ENCODE results near the gene ETV6. TPM values are rescaled to one million over a fixed set of nuclear protein-coding genes. Genes with fewer than 3 reads are reported as not detected.

ETV6 gene
- polyA plus RNA-seq, 1 donor = 16.3 TPM

DNA sequence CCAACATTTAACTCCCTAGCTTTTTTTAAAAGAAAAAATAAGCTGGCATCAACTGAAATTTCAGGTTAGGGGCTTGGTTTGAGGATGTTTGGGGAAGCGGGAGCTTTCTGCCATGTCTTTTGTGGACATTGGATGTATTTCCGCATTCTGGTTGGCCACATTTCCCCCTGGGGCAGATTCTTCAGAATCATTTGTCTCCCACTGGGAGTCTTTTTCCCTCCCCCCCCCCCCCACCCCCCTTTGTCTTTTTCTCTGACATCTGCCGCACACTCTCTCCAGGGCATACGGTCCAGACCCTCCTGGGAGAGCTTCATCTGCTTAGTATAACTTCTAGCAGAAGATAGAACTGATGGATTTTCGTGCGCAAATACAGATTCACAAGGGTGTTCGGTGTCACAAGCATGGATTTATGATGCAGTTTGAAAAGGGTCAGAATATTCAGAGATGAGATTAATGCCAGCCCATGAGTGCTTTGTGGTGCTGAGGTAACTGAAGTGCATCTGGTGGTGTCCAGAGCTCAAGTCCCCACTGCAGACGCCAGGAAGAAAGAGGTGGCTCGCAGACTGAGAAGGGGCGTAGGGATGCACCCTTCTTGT, 40.2 kb downstream of the ETV6 start:
- no peak for DNase-seq

DNA sequence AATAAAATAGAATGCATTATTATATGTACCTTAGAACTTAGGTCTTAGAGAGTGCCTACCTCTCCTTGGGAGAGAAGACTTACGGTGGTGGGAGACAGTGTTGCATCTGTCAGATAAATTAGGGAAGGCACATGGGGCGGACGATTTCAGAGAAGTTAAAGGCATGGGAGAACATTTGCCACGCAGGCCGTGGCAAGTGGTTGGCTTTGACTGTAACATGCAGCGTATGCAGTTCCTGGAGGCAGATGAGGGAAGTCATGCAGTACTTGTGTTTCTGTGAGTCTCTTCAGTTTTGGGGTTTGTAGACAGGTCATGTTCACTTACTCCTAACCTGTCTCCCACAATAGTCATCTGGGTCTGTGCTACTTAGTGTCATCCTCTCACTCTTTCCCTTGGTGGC, 43.6 kb downstream of the ETV6 start:
- no peak for DNase-seq

DNA sequence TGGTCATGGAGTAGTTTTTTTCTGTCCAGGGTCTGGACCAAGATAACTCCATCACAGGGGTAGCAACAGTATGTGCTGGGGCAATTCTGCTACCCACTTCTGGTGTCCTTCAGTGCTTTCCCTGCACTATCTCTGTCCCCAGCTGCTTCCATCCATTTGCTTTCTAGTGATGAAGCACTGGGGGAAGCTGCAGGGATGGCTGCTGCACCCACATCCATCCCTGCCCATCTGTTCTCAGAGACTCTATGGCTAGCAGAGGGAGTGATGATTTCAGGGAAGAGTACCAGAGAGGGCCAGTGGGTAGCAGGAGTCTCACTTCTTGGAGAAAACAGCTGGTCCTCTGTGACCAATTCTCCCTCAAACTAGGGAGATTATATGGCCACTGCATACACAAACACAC, 44.1 kb downstream of the ETV6 start:
- DNase-seq = no peak

DNA sequence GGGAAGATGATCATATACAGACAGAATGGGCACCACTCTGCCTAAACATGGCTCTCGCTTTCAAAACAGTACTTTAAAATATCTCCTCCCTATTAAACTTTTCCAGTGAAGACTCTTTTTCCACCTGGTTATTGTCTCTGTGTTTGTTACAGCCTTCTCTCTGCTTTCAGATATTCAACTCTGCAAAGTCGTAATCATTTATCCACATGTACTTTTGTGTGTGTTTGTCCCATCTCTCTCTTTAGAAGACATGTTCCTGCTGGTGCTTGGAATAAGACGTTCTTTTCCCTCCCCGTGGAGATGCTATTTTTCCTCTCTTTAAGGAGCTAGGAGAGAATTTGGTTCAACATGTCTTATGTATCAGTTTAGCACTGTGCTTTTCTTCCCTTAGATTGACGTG, 45.1 kb downstream of the ETV6 start:
- DNase-seq = no peak

DNA sequence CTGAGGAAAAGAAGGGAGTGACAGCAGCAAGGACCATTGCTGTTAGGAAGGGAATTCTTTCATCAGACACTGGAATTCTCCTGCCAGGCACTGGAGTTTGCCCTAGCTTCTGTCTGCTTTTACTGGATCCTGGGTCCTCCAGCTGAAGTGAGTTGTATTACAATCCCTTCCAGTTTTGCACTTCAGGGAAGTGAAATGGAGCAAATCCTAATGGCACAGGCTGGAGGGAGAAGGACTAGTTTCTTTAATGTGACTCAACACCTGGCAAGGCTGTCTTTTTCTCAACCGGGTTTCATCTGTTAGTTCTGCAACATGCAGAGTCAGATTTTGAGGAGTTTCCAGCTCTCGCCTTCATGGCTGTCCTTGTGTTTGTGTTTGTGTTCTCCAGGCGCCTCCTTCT, 45.8 kb downstream of the ETV6 start:
- DNase-seq = no peak

DNA sequence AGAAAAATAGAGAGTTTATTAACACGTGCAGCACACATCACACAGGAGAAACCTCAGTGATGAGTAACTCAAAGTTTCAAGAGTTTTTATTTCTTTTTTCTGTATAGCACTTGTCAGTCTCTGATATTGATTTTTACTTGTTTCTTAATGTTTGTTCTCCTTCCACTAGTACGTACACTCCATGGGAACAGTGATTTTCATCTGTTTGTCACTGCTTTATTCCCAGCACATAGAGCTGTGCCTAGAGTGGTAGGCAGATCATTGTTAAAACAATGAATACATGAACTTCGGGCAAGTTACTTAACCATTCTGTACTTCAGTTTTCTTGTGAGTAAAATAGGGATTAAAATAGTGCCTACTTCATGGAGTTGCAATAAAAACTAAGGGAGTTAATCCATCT, 46.6 kb downstream of the ETV6 start:
- DNase-seq = no peak

DNA sequence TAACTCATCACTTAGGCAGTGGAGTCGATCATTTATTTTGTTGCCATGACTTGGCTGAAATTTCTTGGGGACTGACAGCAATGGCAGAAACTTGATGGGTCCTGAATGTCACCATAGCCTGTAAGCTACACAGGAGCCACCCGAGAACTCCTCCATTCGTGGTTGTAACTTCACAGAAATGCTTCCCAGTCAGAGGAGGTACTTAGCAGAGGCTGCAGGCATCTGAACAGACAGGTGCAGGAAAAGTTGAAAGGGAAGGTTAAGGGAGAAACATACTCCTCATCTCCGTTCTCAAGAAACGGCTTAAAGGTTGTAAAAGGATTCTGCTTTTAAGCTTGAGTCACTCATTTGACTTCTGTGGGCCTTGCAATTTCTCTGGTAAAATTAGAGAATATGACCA, 47.7 kb downstream of the ETV6 start:
- no peak for DNase-seq

DNA sequence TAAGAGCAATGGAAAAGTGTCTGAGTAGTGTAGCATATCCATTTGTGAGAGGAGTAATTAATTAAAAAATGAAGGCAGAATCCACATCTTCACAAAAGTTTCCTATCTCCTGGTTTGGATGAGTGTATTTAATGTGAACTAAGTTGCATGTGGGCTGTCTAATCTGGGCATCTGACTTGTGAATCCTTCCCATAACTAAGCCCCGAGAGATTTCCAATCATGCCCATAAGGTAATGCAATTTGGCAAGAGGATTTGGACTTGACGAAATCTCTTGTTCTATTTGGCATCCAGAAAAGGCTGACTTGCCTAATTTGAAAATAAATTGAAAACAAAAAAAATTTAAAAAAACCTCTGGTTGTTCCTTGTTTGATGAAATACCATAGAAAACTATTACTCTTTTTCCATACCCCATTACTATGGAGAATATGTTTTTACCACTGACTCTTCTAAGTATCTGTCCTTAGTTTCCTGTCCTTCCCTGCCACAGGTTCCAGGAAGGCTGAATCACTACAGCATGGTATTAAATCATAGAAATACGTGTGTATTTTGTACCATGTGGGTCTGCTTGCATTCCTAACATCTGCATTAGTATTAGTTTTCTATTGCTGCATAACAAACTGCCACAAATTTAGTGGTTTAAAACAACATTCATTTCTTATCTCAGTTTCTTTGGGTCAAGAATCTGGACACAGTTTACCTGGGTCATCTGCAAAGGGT, 48.4 kb downstream of the ETV6 start:
- DNase-seq = no peak

DNA sequence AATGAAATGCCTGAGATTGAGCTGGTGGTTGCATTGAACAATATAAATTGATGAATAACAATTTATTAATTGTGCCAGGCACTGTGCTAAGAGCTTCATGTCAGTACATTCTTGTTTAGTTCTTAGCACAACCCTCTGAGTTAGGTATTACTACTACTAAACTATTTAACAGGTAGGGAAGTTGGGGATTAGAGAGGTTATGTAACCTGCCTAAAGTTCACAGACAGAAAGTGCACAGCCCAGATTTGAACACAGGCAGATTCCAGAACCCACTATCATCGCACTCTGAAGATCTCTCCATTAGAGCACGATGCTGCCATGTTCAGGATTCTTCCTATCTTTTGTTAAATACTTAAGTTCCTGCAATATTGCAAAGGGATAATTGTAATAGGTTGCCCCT, 49.3 kb downstream of the ETV6 start:
- DNase-seq = no peak

DNA sequence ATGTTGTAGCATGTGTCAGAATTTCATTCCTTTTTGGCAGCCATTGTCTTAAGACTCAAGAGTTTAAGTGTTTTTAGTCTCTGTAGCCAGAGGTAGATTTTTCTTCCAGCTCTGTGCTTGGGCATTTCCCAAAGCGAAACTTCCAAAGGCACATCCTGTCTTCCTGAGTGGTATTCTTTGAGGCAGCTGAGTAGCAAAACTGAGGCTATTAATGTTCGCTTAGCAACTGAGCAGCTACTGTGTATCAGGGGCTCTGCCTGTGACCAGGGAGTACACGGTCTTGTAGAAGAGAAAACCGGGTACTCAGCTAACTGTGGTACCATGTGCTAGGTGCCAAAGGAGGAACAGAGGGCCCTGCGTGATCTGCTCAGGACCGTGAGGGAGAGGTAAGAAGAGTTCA, 52.0 kb downstream of the ETV6 start:
- no peak for DNase-seq

DNA sequence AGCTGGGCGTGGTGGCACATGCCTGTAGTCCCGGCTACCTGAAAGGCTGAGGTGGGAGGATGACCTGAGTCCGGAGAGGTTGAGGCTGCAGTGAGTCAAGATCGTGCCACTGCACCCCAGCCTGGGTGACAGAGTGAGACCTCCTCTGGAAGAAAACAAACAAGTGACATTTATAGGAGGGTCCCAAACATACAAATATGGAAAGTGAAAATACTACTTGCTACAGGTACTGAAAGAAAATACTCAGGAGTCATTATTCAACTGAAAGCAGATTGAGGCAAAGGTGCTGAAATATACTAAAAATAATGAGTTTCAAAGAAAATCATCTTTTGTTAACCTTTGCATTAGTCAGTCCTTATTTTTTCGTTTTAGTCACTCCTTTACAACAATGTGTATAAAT, 53.5 kb downstream of the ETV6 start:
- no peak for DNase-seq

DNA sequence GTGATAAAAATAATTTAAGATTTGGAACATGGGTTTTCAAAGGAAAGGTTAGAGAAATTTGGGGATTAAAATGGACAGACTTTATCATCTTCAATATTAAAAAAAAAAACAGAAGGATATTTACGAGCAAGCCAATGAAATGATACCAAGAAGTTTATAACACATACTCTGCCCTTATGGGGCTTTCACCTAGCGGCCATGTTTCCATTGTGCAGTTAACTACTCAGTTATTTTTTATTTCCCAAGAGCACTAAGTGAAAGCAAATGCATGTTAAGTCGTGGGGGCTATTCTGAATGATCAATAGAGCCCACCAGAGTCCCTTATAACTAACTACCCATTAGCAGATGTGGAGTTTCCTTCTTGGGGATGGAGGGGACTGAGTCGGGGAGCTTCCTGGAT, 53.9 kb downstream of the ETV6 start:
- no peak for DNase-seq

DNA sequence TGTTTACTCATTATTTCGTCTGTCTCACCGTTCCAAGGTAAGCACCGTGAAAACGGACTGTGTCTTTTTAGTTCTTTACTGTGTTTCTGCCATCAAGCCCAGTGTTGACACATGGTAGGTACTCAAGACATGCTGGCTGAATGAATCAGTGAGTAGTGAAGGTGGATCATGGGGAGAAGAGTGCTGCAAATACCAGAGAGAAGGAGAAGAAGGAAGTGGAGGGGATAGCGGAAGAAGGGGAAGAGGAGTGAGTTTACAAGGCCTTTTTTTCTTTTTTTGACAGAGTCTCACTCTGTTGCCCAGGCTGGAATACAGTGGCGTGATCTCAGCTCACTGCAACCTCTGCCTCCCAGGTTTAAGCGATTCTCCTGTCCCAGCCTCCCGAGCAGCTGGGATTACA, 54.6 kb downstream of the ETV6 start:
- DNase-seq = no peak

DNA sequence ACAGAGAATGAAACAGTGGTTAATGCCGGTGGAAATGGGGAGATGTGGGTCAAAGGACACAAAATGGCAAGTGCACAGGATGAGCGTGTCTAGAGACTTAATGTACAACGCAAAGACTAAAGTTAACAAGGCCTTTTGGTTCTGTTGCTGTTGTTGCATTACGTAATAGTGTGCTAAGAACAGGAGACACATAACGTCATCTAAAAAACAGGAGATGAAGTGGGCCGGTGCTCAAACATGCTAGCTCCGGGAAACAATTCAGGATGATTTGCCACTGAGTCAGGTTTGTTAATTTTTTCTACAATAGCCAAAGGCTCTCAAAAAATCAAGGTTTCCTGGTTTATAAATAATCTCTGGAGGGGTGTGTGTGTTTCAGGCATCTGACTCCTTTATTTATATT, 55.5 kb downstream of the ETV6 start:
- no peak for DNase-seq

DNA sequence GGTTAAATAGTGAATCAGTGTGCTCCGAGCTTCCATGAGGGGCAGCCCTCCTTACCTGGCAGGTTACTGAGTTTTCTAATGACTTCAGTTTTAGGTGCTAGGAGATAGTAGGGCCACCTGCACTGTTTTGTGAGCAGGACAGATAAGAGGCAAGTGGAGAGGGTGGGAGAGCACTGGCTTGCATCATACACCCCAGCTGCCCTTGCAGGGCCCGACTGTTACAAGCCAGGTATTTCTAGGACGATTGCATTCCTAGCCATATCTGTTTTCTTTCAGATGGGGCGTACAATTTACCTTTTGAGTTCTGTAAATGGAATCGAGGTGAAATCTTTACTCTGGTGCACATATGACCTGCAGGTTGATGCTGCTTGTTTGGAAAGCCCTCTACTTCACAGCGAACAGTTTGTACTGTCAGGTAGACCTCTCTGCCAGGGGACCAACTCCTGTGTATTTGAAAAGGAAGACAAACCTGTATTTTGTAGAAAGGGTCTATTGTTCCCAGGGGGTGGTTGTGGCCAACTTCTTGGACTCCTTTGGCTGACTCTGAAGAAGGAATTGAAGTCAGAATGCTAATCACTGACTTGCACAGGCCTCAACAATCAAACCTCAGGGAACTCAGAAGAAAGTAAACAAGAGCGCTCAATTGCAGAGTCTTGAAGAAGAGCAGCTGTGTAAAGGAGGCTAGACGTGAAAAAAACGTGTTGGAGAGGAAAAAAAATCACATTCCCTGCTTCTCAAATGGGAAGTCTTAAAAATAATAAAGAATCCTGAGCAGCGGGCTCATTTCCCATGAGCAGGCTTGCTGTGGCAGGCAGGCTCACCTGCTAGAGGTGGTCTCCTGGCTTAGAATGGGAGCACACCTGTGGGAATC, 57.3 kb downstream of the ETV6 start:
- DNase-seq = no peak

DNA sequence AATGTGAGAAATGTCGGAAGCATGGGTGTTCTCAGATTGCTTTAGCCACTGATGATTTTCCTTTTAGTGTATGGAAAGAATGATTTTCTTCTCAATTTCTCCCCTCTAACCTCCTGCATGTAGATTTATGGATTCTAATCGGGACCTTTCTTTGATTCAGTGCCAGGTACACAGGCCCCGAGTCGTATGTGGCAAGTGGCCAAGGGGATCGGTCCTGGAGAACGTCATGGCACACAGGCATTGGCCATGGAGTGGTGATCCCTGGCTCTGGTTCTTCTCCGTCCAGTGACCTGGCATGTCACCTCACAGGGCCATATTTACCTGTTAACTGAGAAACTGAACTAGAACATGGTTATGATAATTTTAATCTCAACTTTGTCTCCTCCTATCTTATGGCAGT, 58.1 kb downstream of the ETV6 start:
- DNase-seq = no peak

DNA sequence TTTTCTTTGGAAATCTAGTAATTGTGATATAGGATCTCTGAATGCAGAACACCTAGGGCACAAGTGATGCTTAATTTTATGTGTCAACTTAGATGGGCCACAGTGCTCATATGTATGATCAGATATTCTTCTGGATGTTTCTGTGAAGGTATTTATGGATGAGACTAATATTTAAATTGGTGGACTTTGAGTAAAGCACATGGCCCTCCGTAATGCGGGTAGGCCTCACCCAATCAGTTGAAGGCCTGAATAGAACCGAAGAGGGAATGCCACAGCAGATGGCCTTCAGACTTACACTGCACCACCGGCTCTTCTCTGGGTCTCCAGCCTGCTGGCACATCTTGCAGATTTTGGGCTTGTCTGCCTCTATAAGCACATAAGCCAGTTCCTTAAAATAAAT, 60.0 kb downstream of the ETV6 start:
- no peak for DNase-seq

DNA sequence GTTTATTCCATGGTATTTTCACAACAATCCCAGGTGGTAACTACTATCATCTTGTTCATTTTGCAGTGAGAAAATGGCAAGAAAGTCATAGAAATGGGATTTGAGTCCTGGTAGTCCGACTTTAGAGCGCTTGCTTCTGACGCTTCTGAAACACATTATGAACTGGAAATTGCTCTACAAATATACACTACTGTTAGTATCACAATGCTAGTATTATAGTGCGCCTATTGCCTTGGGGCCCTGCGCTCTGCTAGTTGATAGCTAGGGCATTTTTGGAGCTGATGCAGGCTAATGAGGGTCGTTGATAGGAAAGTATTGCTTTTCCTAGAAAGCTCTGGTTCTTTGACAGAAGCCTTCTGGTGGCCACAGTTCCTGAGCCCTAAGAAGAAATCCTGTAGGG, 61.0 kb downstream of the ETV6 start:
- no peak for DNase-seq

DNA sequence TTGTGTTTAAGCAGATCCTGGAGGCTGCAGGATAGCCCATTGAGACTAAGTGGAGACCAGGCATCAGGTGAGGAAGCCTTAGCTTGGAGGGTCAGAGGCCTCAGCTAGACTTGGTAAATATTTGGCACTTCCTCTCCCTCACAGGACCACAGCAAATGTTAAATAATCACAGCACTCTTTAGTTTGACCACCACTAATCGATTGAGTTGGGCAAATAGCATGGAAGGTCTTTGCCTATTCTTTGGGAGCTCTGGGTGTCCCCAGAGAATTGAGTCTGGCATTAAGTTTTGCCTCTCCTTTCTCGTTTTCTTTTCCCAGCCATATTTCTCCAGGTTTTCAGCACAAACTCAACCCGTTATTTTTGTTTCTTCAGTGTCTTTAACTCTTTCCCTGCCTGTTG, 61.4 kb downstream of the ETV6 start:
- no peak for DNase-seq

DNA sequence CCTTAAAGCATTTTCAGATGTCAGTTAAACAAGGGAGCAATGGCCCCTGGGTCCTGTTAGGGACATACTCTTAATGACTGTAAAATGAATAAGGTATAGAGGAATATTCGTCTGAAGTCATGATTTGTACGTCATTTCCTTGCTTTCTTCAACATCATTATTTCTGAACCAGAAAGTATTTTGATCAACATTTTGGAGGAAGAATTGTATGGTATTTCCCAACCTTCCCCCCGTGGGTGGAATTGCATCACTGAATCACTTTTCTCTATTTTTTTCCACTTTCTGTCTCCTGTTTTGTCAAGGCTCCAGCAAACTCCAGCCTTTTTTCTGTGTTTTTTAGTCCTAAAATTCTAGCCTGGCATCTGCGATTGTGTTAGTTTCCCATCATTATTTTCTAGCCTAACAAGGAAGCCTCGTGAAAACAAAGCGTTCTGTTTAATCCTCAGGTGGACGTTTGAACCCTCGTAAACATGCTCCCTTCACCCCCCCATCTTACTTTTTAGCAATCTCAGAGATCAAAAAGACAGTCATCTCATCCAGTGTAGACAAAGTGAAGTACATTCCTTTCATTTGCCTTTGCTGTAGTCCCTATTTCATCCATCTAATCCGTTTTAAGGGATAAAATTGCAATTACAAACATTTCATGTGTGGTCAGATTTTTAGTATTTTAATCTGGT, 62.3 kb downstream of the ETV6 start:
- no peak for DNase-seq

DNA sequence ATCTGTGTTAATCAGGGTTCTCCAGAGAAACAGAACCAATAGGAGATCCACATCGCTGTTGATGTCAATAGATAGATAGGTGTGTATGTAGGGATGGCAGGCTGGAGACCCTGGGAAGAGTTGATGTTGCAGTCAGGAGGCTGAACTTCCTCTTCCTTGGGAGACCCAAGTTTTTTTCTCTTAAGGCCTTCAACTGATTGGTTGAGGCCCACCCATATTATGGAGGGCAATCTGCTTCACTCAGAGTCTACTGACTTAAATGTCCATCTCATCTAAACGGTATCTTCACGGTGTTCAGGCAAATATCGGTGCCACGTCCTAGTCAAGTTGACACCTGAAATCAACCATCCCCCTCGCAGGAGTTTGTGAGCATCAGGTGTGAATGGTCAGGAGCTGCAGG, 63.0 kb downstream of the ETV6 start:
- no peak for DNase-seq

DNA sequence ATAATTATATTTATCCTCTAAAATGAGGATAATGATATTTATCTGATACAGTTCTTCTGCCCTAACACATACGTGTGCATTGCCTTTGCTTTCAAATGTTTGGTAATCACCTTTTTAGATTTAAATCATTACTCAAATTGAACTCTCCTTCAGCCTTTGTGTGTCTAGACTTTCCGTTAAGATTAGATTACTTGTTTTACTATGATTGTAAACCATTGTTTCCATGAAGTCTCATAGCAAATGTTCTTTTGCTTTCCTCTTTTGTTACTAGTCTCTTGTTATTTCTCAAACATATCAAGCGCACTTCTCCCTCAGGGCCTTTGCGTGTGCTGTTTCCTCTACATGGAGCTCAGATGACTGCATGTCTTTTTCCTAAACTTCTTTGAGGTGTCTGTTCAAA, 63.7 kb downstream of the ETV6 start:
- no peak for DNase-seq

DNA sequence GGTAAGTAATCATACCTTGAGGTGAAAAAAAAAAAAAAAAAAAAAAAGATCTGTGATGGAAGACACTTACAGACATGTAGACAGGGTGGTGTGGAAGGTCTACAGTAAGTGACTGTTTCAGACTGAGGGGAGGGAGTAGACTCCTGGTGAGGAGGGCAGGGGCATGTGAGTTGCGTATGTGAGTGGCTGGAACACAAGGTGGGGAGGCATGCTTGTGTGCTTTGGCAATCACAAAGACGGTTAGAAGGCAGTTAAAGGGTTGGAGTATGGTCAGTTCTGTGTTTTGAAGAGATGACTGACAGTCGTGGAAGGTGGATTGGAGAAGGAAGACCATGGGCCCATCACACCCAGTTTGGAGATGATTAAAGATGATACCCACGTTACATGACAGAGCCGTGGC, 65.2 kb downstream of the ETV6 start:
- DNase-seq = no peak

All from left kidney (tissue), 2 donors.